ENCODE results near the gene IGSF9.

The IGSF9 gene

GRCh38 chr1:159943908-159944622 is 1.3 kb downstream of the IGSF9 start:
- DNase-seq = no peak

GRCh38 chr1:159943278-159943640 is 2.2 kb downstream of the IGSF9 start:
- DNase-seq = no peak

GRCh38 chr1:159942632-159943277 is 2.7 kb downstream of the IGSF9 start:
- no peak for DNase-seq

GRCh38 chr1:159941591-159942560 is 3.5 kb downstream of the IGSF9 start:
- DNase-seq = no peak

- DNase-seq = no peak
Measured at GRCh38 chr1:159941141-159941540, 4.3 kb downstream of the IGSF9 start.

- no peak for DNase-seq
Measured at GRCh38 chr1:159940006-159940620, 5.3 kb downstream of the IGSF9 start.

- DNase-seq = no peak
Measured at GRCh38 chr1:159939678-159940002, 5.8 kb downstream of the IGSF9 start.

GRCh38 chr1:159938905-159939677 is 6.3 kb downstream of the IGSF9 start:
- DNase-seq = no peak

- DNase-seq = peak; percentile 57
Measured at GRCh38 chr1:159938211-159938852, 7.1 kb downstream of the IGSF9 start.

GRCh38 chr1:159937054-159937750 is 8.2 kb downstream of the IGSF9 start:
- peak; percentile 86 for DNase-seq

GRCh38 chr1:159936273-159936904 is 9.0 kb downstream of the IGSF9 start:
- DNase-seq = peak; percentile 53

- peak; percentile 72 for DNase-seq
Measured at GRCh38 chr1:159935719-159936272, 9.6 kb downstream of the IGSF9 start.

GRCh38 chr1:159935305-159935704 is 10.1 kb downstream of the IGSF9 start:
- DNase-seq = no peak

GRCh38 chr1:159934136-159935039 is 11.0 kb downstream of the IGSF9 start:
- no peak for DNase-seq

- DNase-seq = no peak
Measured at GRCh38 chr1:159933347-159933746, 12.1 kb downstream of the IGSF9 start.

GRCh38 chr1:159932296-159933285 is 12.8 kb downstream of the IGSF9 start:
- no peak for DNase-seq

GRCh38 chr1:159931795-159932173 is 13.6 kb downstream of the IGSF9 start:
- peak; percentile 25 for DNase-seq

All from MV-4-11 (cell line).